ENCODE results near the gene TIGD6.
"Not testable (repeated sequence)": the region's sequence is repeated elsewhere in the genome, so short reads cannot be mapped to it uniquely, and the experiment has no call there.

Gene TIGD6

DNA sequence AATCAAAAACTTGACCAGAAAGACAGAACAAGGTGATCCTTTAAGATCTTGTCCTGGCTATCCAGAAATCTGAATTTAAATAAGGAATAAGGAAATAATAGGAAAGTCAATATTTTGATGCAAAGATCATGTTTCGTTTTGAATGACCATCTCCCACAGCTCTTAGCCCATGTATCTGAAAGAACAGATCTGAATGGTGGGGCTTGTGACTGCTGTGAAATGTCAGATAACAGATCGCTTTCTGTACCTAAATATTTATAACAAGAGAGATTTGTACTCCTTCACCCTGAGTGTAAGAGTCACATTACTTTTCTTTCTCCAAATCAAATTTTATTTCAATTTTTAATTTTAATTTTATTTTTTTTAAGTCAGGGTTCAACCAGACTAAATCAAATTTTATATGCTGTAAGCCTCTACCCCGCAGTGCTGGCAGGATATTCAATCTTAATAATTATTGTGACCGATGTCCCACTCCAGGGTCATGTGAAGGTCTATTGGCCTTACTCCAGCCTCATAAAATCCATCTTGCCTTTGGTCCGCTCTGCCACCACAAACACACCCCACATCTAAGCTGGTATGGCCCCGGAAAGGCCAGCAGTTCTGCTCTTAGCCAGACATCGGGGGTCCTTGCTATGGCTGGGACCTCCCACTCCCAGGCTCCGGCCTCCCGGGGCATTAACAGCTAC, 46.9 kb downstream of the TIGD6 start:
- Mint-ChIP-seq H3K4me1 (no peaks in the 10 kb centered on the region), H3K4me3 (no peak overlapping the region), H3K27ac (no peak overlapping the region), H3K9me3 (no peaks in the 10 kb centered on the region), H3K27me3 (peaks cover 10 to 13% of the 10 kb centered on the region in 2 donors), H3K36me3 (no peaks in the 10 kb centered on the region)
- ATAC-seq (replicated peaks) (no peak), DNase-seq (no peak)

DNA sequence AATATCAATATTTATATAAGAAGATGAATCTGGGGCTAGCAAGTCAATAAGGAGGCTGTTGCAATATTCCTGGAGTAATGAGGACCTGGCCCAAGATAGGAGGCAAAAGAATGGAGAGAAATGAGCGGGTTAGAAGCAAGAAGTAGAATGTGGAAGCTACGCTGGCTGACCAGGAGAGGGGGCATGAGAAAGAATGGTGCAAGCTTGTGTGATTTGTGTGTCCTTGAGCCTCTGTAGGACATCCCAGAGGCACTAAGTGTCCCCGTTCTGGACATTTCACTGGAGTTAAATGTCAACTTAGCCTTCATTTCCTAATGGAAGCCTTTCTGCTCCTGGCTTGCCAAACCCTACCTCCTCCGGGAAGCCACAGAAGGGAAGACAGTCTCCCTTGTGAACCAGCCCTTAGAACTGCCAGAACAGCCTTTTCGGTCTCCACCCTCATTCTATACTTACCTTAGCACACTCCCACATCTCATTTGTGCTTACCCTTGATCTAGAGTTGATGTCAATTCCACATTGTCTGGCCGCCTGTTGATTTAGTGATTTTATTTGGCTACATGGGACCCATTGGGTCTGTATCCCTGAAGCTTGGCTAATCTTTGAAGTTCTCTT, 49.2 kb downstream of the TIGD6 start:
- Mint-ChIP-seq H3K27me3 (peaks cover 14 to 18% of the 10 kb centered on the region in 2 donors), H3K4me3 (no peak overlapping the region), H3K4me1 (no peaks in the 10 kb centered on the region), H3K9me3 (no peaks in the 10 kb centered on the region), H3K36me3 (no peaks in the 10 kb centered on the region), H3K27ac (no peak overlapping the region)
- no peak for ATAC-seq (replicated peaks)
- DNase-seq: no peak

DNA sequence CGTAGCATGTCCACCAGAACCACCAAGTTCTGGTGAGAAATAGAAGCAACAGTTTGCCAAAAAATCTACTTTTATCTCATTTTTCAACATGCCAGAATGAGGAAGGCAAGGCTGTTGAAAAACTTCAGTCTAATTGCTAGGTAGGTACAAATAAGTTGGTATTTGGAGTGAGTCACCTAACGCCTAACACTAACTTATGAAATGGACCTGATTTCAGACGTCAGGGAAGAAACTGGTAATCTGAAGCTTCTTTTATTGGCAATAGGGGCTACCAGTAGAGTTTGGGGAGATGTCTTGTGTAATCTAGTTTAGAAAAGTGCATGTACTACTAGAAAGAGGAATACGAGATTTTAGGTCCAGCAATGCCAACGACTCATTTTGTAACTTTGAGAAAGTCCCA, 51.5 kb downstream of the TIGD6 start:
- H3K36me3 Mint-ChIP-seq: no peaks in the 10 kb centered on the region

DNA sequence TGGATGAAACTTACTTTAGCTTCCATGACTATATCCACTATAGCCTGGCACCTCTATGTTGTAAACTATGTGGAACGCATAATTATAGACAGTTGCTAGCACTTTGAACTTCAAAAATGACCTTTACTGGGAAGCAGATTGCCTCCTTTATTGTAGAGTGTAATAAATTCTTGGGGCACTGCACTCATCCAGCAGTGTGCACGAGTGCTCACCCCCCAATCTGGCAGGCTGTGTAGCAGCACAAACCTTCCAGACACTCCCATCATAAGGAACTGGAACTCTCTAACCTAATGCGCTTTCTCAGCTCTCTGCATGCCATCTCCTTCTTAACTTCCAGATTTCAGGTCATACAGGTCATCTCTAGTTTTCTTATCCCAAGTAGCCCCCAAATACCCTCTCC, 54.3 kb downstream of the TIGD6 start:
- H3K4me1 Mint-ChIP-seq: no peaks in the 10 kb centered on the region
- no peak for ATAC-seq (replicated peaks)
- no peaks in the 10 kb centered on the region for H3K9me3 Mint-ChIP-seq
- H3K27ac Mint-ChIP-seq: no peak overlapping the region
- no peaks in the 10 kb centered on the region for H3K36me3 Mint-ChIP-seq
- no peak overlapping the region for H3K4me3 Mint-ChIP-seq
- no peak for DNase-seq
- peaks cover 10 to 26% of the 10 kb centered on the region in 2 donors for H3K27me3 Mint-ChIP-seq

More for the DNA sequence above, 51.5 kb downstream of the TIGD6 start:
- ATAC-seq (replicated peaks) (no peak), DNase-seq (no peak)
- no peak overlapping the region for H3K27ac Mint-ChIP-seq
- no peaks in the 10 kb centered on the region for H3K4me1 Mint-ChIP-seq
- no peaks in the 10 kb centered on the region for H3K9me3 Mint-ChIP-seq
- peaks cover 14 to 26% of the 10 kb centered on the region in 2 donors for H3K27me3 Mint-ChIP-seq
- H3K4me3 Mint-ChIP-seq: no peak overlapping the region

DNA sequence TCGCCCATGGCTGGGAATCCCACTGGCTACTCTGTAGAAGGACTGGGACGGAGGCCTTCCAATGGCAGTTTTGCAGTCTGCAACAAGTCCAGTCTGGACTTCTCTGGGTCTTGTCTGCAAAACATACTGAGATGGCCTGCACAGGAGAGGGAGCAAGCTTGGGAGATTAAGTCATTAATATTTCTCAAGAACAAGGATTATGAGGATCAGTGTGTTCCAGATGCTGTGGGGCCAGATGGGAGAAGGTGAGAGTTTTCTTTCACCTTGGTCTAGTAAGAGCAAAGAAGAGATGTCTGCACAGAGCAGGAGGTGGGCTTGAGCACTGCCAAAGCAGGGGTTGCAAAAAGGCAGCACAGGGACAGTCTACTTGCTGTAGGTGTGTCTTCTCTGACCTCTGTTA, 55.8 kb downstream of the TIGD6 start, which contains the start of gene PDE6A:
PDE6A (minus strand) TSS at position 128 of the 400 bp plus-strand sequence; CDS start at position 8, 120 bp downstream.
- no peak within 1 kb of the TSS for H3K4me3 Mint-ChIP-seq
- ATAC-seq (replicated peaks) (no peak), DNase-seq (no peak)
- no peaks in the 10 kb centered on the region for H3K4me1 Mint-ChIP-seq
- H3K36me3 Mint-ChIP-seq: no peaks in the 10 kb centered on the region
- H3K27ac Mint-ChIP-seq: peak within 1 kb of the TSS; percentile 49
- peaks cover 10 to 24% of the 10 kb centered on the region in 2 donors for H3K27me3 Mint-ChIP-seq
- no peaks in the 10 kb centered on the region for H3K9me3 Mint-ChIP-seq

DNA sequence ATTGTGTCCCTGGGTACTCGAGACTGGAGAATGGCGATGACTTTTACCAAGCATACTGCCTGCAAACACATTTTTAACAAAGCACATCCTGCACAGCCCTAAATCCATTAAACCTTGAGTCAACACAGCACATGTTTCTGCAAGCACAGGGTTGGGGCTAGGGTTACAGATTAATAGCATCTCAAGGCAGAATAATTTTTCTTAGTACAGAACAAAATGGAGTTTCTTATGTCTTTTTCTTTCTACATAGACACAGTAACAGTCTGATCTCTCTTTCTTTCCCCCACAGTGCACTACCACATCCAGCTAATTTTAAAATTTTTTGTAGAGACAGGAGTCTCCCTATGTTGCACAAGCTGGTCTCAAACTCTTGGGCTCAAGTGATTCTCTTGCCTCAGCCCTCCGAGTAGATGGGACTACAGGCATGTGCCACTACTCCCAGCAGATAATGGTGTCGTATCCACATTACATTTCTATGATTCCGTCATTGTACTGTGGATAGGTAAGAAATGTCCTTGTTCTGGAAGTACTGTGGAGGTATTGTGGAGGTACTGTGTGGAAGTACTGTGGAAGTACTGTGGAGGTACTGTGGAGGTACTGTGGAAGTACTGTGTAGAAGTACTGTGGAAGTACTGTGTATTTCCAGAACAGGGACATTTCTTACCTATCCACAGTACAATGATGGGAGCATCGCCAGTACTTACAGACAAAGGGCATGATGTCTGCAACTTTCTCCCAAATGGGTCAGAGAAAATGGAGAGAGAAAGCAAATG, 57.1 kb downstream of the TIGD6 start:
- ATAC-seq (replicated peaks): not testable (repeated sequence)

More for the DNA sequence above, 57.1 kb downstream of the TIGD6 start:
- H3K27ac Mint-ChIP-seq, DNase-seq, H3K4me3 Mint-ChIP-seq, H3K9me3 Mint-ChIP-seq, H3K4me1 Mint-ChIP-seq, H3K36me3 Mint-ChIP-seq: not testable (repeated sequence)
- H3K27me3 Mint-ChIP-seq: peaks cover 2 to 20% of the 10 kb centered on the region in 2 donors

Data from stimulated activated naive B cell treated with anti-CD40 and anti-IgM and Interleukin-4, amounts not matched to agents 10 μg/mL and 1 μg/mL and 100 μg/mL, for 72 hours (primary cell).